Small intestine (tissue), 7 donors: ENCODE measurements around the gene STK32A. TPM values are rescaled to one million over a fixed set of nuclear protein-coding genes. Genes with fewer than 3 reads are reported as not detected.

Experiments used
- DNase-seq, 2 donors: peaks; one replicate each; pipeline versions ENCODE4 v3.0.0 to v3.0.0-alpha.2; 2013
- FAIRE-seq: peaks from 2 replicates; lab custom pipeline; 2012; peaks lifted over from hg19 to GRCh38; lab: Jason Lieb, UNC
- H3K27ac ChIP-seq, 3 donors: one replicate each; pipeline ENCODE4 v1.5.1; 2013; ENCODE audit warnings: low read length in 2 of 3, mild to moderate bottlenecking in 2 of 3, control low read depth in 1 of 3, inconsistent platforms in 1 of 3, low read depth in 1 of 3, moderate library complexity in 1 of 3
- H3K27me3 ChIP-seq, 3 donors: one replicate each; pipeline ENCODE4 v1.6.1; 2013; ENCODE audit warnings: low read length in 3 of 3, inconsistent platforms in 1 of 3; ENCODE audit not compliant: control insufficient read depth in 3 of 3, insufficient read depth in 3 of 3
- H3K36me3 ChIP-seq, 3 donors: one replicate each; pipeline ENCODE4 v1.6.1; 2013; ENCODE audit warnings: low read length in 3 of 3, inconsistent platforms in 1 of 3, low read depth in 1 of 3, mild to moderate bottlenecking in 1 of 3, moderate library complexity in 1 of 3; ENCODE audit not compliant: control insufficient read depth in 3 of 3, insufficient read depth in 2 of 3
- H3K4me1 ChIP-seq, 3 donors: one replicate each; pipeline ENCODE4 v1.6.1; 2013; ENCODE audit warnings: low read length in 2 of 3, inconsistent platforms in 1 of 3, low read depth in 1 of 3, mild to moderate bottlenecking in 1 of 3, moderate library complexity in 1 of 3; ENCODE audit not compliant: control insufficient read depth in 3 of 3, insufficient read depth in 2 of 3
- H3K4me3 ChIP-seq, 3 donors: one replicate each; pipeline ENCODE4 v1.5.1; 2013; ENCODE audit warnings: low read length in 3 of 3, control low read depth in 1 of 3, inconsistent platforms in 1 of 3, low read depth in 1 of 3, mild to moderate bottlenecking in 1 of 3, moderate library complexity in 1 of 3
- H3K9me3 ChIP-seq, 2 donors: one replicate each; pipeline ENCODE4 v1.6.1; 2013; ENCODE audit warnings: low read depth in 1 of 2, low read length in 1 of 2; ENCODE audit not compliant: control insufficient read depth in 2 of 2, insufficient read depth in 1 of 2
- WGBS, 3 donors: extraction: QIAGEN DNeasy Blood & Tissue Kit; methylation state at CpG; one replicate each; pipeline ENCODE4 v1.1.7; 2013; 5-methylcytosine and 5-hydroxymethylcytosine counted together
- polyA plus RNA-seq, 4 donors: library from polyadenylated mRNA; stranded (reverse) in 3 of 4; unstranded in 1 of 4; fragments of 200-250 nt in 3 of 4; fragments of 120-200 nt in 1 of 4; gene quantifications; one replicate each; pipeline versions ENCODE4 v1.2.1 to v1.2.3, GENCODE V29; 2013
- donor health status: healthy with polysubstance abuse.
- donor health status: control.
- donor health status: control.
- donor health status: Bipolar disorder and iron deficiency.
- donor health status: healthy.

STK32A gene
- polyA plus RNA-seq, 4 donors = 0.27 to 0.92 (median 0.43) TPM; not detected in 1

- FAIRE-seq = no peak
- peaks cover 0 to 4% (median 0%) of the 10 kb centered on the region in 3 donors for H3K4me1 ChIP-seq
- WGBS, 3 donors = 8 to 56% (median 38%) methylated on average over 4 of the region's 4 CpGs
These were observed 197.5 kb downstream of the STK32A start for GRCh38 chr5:147432323-147432722.

GRCh38 chr5:147434049-147434448 lies 199.2 kb downstream of the STK32A start:
- peak; percentile 54 to 62 for DNase-seq

More at GRCh38 chr5:147432323-147432722, 197.5 kb downstream of the STK32A start:
- DNase-seq = peak in 1 of 2 donors; percentile 9
- Histone ChIP-seq H3K27ac (no peak overlapping the region), H3K36me3 (no peaks in the 10 kb centered on the region), H3K4me3 (no peak overlapping the region), H3K27me3 (no peaks in the 10 kb centered on the region), H3K9me3 (no peaks in the 10 kb centered on the region)

DNA sequence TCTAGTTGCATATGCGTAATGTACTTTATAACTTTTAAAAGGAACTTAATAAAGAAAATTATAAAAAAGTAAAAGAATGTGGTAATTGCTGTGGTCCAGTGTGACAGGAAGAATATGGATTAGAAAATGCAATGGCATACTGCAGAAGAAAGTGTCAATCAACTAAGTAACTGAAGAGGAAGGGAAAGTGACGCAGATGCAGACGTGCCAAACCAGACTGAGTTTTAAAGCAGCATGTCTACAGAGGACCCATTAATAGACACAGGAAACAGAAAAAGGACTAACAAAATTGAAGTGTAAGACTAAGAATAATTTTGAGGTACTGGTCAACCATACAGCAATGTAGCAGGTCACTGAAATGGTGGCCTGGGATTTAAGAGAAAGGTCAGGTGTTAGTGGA lies 201.8 kb downstream of the STK32A start:
- FAIRE-seq (no peak), DNase-seq (no peak)
- H3K36me3 ChIP-seq = no peaks in the 10 kb centered on the region
- no peaks in the 10 kb centered on the region for H3K9me3 ChIP-seq
- no peak overlapping the region for H3K27ac ChIP-seq
- H3K4me3 ChIP-seq = no peak overlapping the region
- H3K27me3 ChIP-seq = no peaks in the 10 kb centered on the region
- 83 to 89% (median 86%) methylated on average over 3 of the region's 3 CpGs for WGBS, 3 donors
- H3K4me1 ChIP-seq = peaks cover 0 to 4% (median 3%) of the 10 kb centered on the region in 3 donors

More at GRCh38 chr5:147434049-147434448, 199.2 kb downstream of the STK32A start:
- Histone ChIP-seq H3K9me3 (no peaks in the 10 kb centered on the region), H3K4me1 (peaks cover 0 to 4% (median 0%) of the 10 kb centered on the region in 3 donors), H3K4me3 (no peak overlapping the region), H3K27me3 (no peaks in the 10 kb centered on the region), H3K36me3 (no peaks in the 10 kb centered on the region), H3K27ac (no peak overlapping the region)
- FAIRE-seq = no peak
- WGBS, 3 donors = 19 to 58% (median 26%) methylated on average over 3 of the region's 3 CpGs

- DNase-seq = no peak
- H3K27ac ChIP-seq = no peak overlapping the region
- no peaks in the 10 kb centered on the region for H3K27me3 ChIP-seq
- 70 to 85% (median 73%) methylated on average over 6 of the region's 6 CpGs for WGBS, 3 donors
- no peaks in the 10 kb centered on the region for H3K9me3 ChIP-seq
- no peak for FAIRE-seq
- peaks cover 0 to 4% (median 3%) of the 10 kb centered on the region in 3 donors for H3K4me1 ChIP-seq
- no peak overlapping the region for H3K4me3 ChIP-seq
- no peaks in the 10 kb centered on the region for H3K36me3 ChIP-seq
These were observed 202.4 kb downstream of the STK32A start for GRCh38 chr5:147437161-147437596.
